NT2/D1 (cell line): ENCODE data around the gene ACAP2.
"Not testable (repeated sequence)": the region's sequence is repeated elsewhere in the genome, so short reads cannot be mapped to it uniquely, and the experiment has no call there.

Experiments
- DNase-seq: peaks from one replicate; pipeline ENCODE4 v3.0.0-alpha.2; 2011; ENCODE audit warnings: low read depth, low spot score
- H3K27me3 ChIP-seq: 2 replicates; pipeline ENCODE4 v1.6.0; 2011; ENCODE audit warnings: mild to moderate bottlenecking; ENCODE audit not compliant: insufficient read length, insufficient read depth
- H3K36me3 ChIP-seq: 2 replicates; pipeline ENCODE4 v1.6.1; 2011; ENCODE audit warnings: mild to moderate bottlenecking, low read length, mixed read lengths; ENCODE audit not compliant: insufficient read depth, insufficient read length
- H3K4me1 ChIP-seq: 2 replicates; pipeline ENCODE4 v1.5.1; 2011; ENCODE audit not compliant: insufficient read depth, insufficient read length
- H3K4me3 ChIP-seq: 2 replicates; pipeline ENCODE4 v1.5.1; 2011; ENCODE audit warnings: low read depth; ENCODE audit not compliant: insufficient read length
- H3K9ac ChIP-seq: 2 replicates; pipeline ENCODE4 v1.6.0; 2011; ENCODE audit warnings: low read depth; ENCODE audit not compliant: insufficient read length
- H3K9me3 ChIP-seq: 2 replicates; pipeline ENCODE4 v1.5.1; 2011; ENCODE audit warnings: mild to moderate bottlenecking, low read length; ENCODE audit not compliant: insufficient read depth
- SUZ12 ChIP-seq: IDR thresholded peaks from 2 replicates; pipeline ENCODE4 v1.6.1; 2011; ENCODE audit not compliant: insufficient read length, insufficient read depth; ENCODE audit errors: extremely low read depth
- YY1 ChIP-seq: IDR thresholded peaks from 2 replicates; pipeline ENCODE4 v1.6.1; 2011; ENCODE audit not compliant: insufficient read length, insufficient read depth
- ZNF274 ChIP-seq: IDR thresholded peaks from 2 replicates; pipeline ENCODE4 v1.6.1; 2011; ENCODE audit warnings: mild to moderate bottlenecking, low read depth, low read length

The ACAP2 gene

GRCh38 chr3:195385526-195385925 is 57.3 kb downstream of the ACAP2 start:
- Histone ChIP-seq H3K4me3 (no peak overlapping the region), H3K9me3 (no peaks in the 10 kb centered on the region), H3K4me1 (peaks cover 3% of the 10 kb centered on the region), H3K36me3 (peaks cover 5% of the 10 kb centered on the region), H3K9ac (no peak overlapping the region), H3K27me3 (no peaks in the 10 kb centered on the region)
- TF ChIP-seq ZNF274 = no peak
- no peak for TF ChIP-seq YY1
- TF ChIP-seq SUZ12 = no peak
- peak; percentile 32 for DNase-seq

GRCh38 chr3:195384952-195385351 is 57.9 kb downstream of the ACAP2 start:
- Histone ChIP-seq H3K27me3 (no peaks in the 10 kb centered on the region), H3K36me3 (peaks cover 5% of the 10 kb centered on the region), H3K9ac (no peak overlapping the region), H3K4me1 (peaks cover 3% of the 10 kb centered on the region), H3K4me3 (no peak overlapping the region), H3K9me3 (no peaks in the 10 kb centered on the region)
- DNase-seq = no peak
- TF ChIP-seq YY1 (no peak), ZNF274 (no peak), SUZ12 (no peak)

- no peak for DNase-seq
- no peak for TF ChIP-seq SUZ12
- no peak for TF ChIP-seq YY1
- TF ChIP-seq ZNF274 = no peak
These were observed 70.6 kb downstream of the ACAP2 start for GRCh38 chr3:195372220-195372619.

GRCh38 chr3:195366200-195366925 is 76.5 kb downstream of the ACAP2 start:
- Histone ChIP-seq H3K4me3 (no peak overlapping the region), H3K27me3 (no peaks in the 10 kb centered on the region), H3K36me3 (peaks cover 5% of the 10 kb centered on the region), H3K9ac (no peak overlapping the region), H3K9me3 (no peaks in the 10 kb centered on the region), H3K4me1 (no peaks in the 10 kb centered on the region)
- no peak for DNase-seq
- TF ChIP-seq YY1 (no peak), ZNF274 (no peak), SUZ12 (no peak)

More at GRCh38 chr3:195372220-195372619, 70.6 kb downstream of the ACAP2 start:
- no peak overlapping the region for H3K4me3 ChIP-seq
- H3K9me3 ChIP-seq = no peaks in the 10 kb centered on the region
- H3K4me1 ChIP-seq = no peaks in the 10 kb centered on the region
- H3K36me3 ChIP-seq = peaks cover 11% of the 10 kb centered on the region
- H3K27me3 ChIP-seq = no peaks in the 10 kb centered on the region
- no peak overlapping the region for H3K9ac ChIP-seq

GRCh38 chr3:195365371-195365770 is 77.4 kb downstream of the ACAP2 start:
- Histone ChIP-seq H3K4me1 (no peaks in the 10 kb centered on the region), H3K9ac (no peak overlapping the region), H3K36me3 (peaks cover 4% of the 10 kb centered on the region), H3K9me3 (no peaks in the 10 kb centered on the region), H3K4me3 (no peak overlapping the region), H3K27me3 (no peaks in the 10 kb centered on the region)
- TF ChIP-seq YY1 (no peak), SUZ12 (no peak), ZNF274 (no peak)
- DNase-seq = no peak

- not testable (repeated sequence) for H3K9me3 ChIP-seq, H3K4me1 ChIP-seq, H3K4me3 ChIP-seq, H3K27me3 ChIP-seq, H3K36me3 ChIP-seq, H3K9ac ChIP-seq, DNase-seq
These were observed 85.0 kb downstream of the ACAP2 start for GRCh38 chr3:195357797-195358196.

- no peak for DNase-seq
- H3K4me1 ChIP-seq = peaks cover 8% of the 10 kb centered on the region
- H3K36me3 ChIP-seq = no peaks in the 10 kb centered on the region
- H3K9me3 ChIP-seq = no peaks in the 10 kb centered on the region
- no peak overlapping the region for H3K4me3 ChIP-seq
- H3K9ac ChIP-seq = no peak overlapping the region
- H3K27me3 ChIP-seq = no peaks in the 10 kb centered on the region
- TF ChIP-seq SUZ12 = no peak
- TF ChIP-seq ZNF274 = no peak
- TF ChIP-seq YY1 = no peak
These were observed 86.4 kb downstream of the ACAP2 start for GRCh38 chr3:195356151-195357086.

GRCh38 chr3:195354009-195354408 is 88.8 kb downstream of the ACAP2 start:
- not testable (repeated sequence) for H3K9me3 ChIP-seq, H3K9ac ChIP-seq, DNase-seq, H3K4me3 ChIP-seq, H3K36me3 ChIP-seq, H3K4me1 ChIP-seq, H3K27me3 ChIP-seq
